SKM-1 treated with dmso at 0.1 percent for 144 hours (cell line): ENCODE measurements around the gene CDPF1.

Experiments used
- DNase-seq: peaks from one replicate; lab custom pipeline; 2025; ENCODE audit not compliant: unreplicated experiment; lab: John Stamatoyannopoulos, UW

CDPF1 gene, protein sequence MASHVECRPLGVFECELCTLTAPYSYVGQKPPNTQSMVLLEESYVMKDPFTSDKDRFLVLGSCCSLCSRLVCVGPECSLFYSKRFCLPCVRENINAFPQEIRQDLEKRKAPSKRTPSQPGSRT

DNA sequence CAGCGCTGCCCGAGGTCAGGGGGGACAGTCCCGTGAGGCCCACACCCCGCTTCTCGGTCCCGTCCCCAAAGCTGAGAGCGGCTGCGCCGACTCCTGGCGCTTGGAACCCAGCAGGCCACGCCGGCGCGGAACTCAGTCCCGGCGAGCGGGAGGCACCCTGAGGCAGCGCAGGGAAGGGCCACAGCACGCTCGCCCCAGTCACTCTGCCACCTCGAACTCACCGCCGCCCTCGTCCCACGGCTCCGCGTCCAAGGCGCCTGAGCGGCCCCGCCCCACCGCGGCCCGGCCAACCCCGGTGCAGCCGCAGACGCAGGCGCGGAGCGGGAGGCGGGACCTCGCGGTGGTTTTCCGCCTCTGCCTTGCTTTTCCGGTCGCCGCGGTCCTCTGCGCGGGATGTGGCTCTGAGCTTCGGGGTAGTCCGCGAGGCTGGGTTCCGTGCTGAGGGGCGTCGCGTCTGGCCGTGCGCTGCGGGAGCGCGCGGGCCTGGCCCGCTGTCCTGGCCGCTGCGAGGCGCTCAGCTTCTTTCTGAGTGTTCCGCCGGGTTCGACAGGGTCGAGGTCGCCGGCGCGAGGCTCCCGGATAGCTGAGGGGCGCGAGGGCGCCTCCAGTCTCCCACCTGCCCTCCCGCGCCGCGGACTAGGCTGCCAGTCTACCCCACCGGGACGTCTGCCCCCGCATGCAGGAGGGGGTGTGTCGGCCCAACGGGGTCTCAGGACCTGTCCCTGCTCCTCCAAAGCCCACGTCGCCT, at the start of gene CDPF1:
CDPF1 (minus strand) TSS at position 259 of the 748 bp plus-strand sequence. CDS start 2,009 bp downstream, outside the sequence.
- DNase-seq, result peak; percentile 85

DNA sequence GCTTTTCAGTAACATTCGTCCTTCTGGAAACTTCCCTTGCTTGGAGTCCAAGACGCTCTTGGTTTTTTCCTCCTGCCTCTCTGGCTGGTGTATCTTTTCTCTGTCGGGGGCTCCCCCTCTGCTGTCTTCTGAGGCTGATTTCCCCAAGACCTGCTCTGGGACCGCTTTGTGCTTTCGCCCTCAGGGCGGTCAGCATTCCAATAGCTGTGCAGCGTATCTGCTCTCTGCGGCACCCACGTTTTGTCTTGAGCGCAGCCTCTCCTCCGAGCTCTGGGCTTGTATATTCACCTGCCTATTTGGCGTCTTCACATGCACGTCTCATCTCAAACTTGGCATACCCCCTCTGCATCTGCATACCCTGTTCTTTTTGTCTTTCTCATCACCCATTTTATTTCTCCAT, 49.0 kb upstream of the CDPF1 start:
- DNase-seq, result no peak

DNA sequence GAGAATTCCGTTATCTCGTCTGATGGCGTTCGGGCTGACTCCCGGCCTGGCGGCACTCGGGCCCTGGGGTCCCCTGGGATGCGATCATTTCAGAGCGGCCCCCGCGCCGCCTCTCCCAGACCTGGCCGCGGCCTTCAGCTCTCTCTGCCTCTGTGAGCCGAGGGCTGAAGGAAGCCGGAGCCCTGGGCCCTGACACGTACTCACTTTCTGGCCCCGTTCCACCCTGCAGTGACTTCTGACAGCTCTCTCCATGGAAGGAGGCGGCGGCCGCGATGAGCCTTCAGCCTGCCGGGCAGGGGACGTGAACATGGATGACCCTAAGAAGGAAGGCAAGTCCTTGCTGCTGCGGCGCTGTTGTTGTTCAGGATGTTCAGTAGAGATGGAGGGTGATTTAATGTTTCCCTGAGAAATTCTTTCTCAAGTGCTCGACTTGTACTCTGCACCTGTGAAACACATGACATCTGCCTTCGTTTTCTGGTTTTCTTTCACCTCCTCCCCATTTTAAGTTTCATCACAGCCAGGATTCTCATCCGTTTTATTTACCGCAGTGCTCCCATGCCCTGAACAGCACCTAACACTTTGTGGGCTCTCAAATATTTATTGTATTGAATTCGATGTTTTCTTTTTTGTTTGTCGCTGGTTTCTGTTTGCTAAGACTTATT, 47.2 kb upstream of the CDPF1 start:
- DNase-seq, result no peak

DNA sequence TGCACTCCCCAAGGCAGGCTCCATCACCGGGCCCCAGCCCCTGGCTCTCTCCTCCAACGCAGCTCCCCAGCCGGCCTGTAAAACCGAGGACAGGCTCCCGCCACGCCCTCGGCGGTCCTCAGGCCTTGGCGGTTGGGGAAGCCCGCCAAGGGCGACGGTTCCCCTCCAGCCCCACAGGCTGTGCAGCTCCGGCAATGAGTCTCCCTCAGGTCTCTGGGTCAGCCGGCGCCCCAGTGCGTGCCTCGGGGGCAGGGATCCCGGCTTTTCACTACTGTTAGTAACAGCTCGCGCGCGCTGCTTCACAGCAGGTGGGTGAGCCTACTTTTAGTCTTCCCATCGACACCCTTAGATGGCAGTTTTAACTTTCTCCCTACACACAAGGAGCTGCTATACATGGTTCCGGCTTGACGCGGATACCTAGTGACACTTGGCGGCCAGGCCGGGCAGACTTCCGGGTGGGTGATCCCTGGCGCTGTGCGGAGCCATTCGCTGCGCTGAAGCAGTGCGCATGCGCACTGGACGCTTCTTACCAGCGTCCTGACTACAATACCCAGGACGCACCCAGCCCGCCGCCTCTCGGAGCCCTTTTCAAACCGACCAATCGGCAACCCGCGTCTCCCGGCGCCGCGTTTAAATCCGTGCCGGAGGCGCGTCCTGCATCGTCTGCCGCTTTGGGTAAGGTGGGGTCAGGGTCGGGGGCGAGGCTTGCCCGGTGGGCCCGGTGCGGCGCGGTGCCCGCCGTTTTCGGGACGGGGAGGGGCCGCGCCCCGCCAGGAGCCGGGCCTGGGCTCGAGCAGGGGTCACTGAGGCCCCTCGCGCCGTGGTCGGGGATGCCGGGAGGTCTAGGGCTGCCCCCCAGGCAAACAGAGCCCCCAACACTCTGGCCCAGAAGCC, 46.4 kb upstream of the CDPF1 start, which contains the start of gene GTSE1:
GTSE1 (plus strand) TSS at position 614 of the 894 bp plus-strand sequence. CDS start 531 bp downstream, outside the sequence.
- peak; percentile 97 for DNase-seq

DNA sequence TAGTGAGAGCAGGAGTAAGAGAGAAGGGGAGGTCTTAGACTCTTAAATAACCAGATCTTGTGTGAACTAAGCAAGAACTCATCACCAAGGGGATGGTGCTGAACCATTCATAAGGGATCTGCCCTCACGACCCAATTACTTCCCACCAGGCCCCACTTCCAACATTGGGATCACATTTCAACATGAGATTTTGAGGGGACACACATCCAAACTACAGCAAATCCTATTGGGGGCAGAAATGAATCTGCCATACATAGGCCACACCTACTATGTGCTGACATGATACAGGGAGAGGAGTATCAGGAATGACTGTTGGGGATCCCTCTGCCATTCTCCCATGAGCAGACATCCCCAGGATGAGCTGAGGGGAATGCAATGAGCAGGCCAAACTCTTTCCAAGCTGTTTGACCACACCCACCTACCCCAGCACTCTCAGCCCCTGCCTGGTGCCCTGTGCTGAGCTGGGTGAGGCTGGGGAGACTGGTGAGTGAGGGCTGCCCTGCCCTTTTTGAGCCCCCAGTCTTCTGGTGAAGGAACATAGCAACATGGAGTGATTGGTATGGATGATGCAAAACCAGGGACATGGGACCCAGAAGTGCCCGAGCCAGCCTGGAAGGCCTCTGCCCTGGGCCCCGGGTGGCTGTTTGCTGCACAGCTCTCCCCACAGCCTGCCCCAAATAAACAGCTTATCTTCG, 45.3 kb upstream of the CDPF1 start:
- no peak for DNase-seq

DNA sequence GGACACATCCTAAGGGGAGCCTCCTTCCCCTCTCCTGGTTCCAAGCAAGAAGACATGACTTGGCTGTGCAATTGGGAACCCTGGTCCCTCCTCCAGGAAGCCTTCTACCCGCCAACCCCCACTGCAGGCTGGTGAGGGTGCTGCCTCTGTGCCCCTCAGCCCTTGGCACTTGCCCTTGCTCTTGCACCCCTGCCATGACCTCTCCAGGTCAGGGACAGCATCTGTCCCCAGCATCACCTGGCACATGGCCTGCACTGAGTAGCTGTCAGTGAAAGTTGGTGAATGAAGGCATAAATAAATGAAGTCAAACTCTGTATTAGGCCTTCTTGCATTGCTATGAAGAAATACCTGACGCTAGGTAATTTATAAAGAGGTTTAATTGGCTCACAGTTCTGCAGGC, 44.7 kb upstream of the CDPF1 start:
- no peak for DNase-seq

DNA sequence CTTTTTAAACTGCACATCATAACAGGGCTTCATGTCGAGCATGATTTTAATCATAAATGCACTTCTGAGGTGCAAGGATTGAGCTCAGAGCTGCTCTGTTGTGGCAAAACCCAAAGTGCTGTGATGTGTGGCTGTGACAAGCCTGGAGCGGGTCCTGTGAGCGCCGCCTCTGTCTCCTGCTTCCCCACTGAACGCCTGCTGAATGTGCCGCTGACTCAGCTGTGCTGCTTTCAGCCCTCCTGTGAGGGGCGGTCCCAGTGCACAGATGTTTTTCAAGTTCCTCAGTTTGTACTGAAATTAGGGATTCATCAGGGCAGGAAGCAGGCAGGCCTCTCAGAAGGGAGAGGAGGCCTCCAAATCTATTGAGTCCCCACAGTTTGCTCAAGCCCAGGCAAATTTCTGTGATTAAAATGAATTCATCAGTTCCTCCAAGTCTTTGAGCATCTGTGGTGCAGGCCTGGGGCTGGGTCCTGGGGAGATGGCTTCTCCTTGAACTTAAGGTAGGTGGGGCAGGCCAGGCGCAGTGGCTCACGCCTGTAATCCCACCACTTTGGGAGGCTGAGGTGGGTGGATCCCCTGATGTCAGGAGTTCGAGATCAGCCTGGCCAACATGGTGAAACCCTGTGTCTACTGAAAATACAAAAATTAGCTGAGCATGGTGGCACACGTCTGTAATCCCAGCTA, 43.6 kb upstream of the CDPF1 start:
- no peak for DNase-seq

DNA sequence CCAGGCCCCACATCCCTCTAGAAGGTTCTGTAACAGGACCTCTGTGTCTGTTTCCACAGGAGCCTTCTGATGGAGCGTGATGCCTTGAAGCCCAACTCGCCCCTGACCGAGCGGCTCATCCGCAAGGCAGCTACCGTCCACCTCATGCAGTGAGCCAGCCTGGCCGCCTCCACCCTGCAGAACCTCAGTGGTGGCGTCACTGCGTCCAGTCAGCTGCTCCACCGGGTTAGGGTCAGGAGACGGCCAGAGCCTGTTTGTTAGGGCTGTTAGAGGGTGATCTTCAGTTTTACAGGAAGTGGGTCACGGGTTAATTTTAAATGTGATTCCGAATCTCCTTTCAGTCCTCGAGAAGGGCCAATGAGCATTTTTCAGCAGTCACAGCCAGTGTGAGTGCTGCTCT, 42.6 kb upstream of the CDPF1 start:
- no peak for DNase-seq

DNA sequence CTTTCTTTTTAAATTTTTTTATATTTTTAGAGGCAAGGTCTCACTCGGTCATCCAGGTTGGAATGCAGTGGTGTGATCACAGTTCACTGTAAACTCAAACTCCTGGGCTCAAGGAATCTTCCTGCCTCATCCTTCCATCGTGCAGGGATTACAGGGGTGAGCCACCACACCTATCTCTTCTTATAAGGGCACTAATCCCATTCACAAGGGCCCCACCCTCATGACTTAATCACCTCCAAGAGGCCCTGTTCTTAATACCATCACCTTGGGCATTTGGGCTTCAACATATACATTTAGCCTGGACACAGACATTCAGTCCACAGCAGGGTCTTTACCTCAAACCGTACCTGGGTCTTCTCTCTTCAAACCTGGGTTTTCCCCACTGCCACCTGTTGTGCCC, 42.1 kb upstream of the CDPF1 start:
- no peak for DNase-seq

DNA sequence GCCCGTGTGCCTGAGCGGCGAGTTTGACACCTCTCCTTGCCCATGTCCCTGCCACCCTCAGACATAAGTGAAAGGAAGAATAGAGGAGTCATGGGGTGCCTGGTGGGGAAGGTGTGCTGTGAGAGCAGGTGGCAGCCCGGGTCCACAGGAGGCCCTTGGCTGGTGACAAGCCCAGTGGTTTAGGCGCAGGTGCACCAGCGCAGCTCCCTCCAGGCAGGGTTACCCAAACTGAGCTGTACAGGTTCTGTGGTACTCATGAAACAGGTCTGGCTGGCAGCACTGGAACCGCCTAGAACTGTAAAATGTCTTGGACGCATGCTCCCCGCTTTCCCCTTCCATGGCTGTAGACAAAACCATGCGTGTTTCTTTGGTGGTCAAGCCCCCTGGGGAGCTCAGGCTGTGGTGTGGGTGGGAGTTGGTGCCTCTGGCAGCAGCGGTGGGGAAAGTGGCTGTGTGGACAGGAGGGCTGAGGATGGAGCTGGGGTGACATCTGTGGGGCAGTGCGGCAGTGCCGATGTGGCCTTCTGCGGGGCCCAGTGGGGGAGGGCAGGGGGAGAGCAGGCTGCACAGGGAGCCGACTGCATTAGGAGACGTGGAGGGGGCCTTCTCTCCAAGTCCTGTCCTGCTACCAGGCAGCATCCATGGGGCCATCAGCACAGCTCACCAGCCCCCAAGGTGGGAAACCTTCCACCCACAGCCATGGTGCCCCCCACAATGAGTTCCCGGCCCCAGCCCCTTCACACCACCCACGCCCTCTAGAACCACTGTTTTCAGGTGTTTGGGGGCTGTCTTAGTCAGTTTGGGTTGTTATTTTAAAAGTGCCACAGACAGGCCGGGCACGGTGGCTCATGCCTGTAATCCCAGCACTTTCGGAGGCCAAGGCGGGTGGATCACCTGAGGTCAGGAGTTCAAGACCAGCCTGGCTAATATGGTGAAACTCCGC, 41.0 kb upstream of the CDPF1 start:
- DNase-seq, result no peak

DNA sequence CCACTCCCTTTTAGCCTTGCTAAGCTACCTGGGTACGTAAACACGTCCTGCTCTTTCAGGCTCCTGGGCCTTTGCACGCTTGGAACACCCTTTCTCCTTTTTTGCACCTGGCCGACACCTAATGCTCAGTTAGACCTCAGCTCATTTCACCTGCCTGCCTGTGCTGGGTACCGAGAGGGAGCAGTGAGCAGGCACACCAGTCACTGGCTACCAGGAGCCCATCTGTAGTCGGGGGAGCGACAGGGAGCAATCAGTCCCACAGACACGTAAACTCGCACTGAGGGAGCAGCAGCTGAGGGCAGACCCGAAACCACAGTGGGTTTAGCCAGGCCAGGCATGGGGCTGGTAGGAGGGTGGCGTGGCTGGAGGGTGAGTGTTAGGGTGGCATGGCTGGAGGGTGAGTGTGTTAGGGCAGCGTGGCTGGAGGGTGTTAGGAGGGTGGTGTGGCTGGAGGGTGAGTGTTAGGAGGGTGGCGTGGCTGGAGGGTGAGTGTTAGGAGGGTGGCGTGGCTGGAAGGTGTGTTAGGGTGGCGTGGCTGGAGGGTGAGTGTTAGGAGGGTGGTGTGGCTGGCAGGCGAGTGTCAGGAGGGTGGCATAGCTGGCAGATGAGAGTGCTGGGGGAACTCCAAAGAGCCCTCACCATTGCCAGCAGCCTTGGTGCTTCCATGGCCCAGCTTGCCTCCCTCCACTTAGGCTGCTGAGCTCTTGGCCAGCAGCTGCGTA, 40.2 kb upstream of the CDPF1 start:
- no peak for DNase-seq

DNA sequence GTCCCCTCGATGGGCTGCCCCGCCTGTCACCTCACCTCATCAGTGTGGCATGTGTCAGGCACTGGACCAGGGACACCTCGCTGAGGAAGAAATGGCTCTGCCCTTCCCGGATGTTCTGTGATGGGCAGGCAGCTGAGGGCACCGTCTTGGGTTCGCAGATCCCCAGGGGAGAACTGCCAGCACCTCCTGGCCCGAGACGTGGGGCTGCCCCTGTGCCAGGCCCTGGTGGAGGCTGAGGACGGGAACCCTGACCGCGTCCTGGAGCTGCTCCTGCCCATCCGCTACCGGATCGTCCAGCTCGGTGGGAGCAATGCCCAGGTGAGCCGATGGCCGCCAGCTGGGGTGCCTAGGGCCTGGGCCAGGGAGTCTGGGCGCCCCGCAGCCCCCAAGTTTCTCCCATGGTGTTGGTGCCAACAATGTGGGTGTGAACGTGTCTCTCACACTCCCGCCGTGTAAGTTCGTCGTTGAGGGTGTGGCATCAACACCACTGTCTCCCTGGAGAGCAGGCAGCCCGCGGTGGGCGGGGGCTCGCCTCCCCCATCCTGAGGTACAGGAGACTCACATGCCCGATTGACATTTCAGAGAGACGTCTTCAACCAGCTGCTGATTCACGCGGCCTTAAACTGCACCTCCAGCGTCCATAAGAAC, 39.3 kb upstream of the CDPF1 start:
- no peak for DNase-seq

DNA sequence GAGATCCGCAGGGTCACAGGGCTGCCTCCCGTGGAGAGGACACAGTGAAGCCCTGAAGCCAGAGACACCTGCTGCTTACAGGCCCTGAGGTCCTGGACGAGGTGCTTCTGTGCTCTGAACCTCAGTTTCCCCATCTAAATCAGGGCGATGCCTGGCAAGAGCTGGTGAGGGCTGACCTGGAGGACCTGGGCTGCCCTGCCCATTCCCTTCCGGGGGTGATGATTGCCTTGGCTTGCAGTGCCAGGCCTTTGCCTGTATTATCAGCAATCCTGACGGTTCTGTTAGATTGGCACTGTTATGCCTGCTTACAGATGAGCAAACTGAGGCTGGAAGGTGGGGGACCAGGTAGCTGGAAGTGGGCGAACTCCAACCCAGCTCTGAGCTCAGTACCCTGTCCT, 38.8 kb upstream of the CDPF1 start:
- no peak for DNase-seq

DNA sequence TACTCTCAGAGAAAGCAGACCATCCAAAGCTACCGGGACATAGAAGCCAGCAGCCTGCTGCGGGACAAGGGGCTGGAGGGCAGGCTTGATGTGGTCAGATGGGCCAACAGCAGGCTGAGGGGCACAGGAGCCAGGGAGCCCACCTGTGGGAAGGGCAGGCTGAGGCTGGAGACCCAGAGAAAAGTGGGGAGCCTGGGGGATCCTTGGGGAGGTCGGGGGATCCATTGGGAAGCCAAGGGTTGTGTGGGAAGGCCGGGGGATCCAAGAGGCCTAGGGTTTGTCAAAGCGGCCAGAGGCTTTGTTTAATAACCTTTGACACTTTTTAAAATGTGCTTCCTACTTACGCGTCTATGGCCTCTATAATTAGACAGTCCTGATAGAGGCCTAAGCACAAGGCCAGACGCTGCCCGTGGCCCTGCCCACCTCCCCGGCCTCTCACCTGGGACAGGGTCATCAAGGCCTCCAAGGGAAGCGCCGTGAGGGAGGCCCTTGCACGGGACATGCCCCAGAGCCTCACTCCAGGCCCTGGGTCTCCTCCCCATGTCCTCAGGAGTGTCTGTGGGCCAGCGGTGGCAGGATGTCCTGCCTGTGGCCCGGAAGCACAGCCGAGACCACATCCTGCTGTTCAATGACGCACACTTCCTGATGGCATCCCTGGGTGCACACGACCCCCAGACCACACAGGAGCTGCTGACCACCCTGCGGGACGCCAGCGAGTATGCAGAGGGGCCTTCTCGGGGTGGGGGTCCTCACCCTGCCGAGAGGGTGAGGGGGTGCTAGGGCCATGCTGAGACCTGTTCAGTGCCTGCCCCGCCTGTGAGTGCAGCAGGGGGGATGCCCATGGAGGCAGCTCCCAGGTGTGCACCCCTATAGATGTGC, 38.0 kb upstream of the CDPF1 start:
- no peak for DNase-seq

DNA sequence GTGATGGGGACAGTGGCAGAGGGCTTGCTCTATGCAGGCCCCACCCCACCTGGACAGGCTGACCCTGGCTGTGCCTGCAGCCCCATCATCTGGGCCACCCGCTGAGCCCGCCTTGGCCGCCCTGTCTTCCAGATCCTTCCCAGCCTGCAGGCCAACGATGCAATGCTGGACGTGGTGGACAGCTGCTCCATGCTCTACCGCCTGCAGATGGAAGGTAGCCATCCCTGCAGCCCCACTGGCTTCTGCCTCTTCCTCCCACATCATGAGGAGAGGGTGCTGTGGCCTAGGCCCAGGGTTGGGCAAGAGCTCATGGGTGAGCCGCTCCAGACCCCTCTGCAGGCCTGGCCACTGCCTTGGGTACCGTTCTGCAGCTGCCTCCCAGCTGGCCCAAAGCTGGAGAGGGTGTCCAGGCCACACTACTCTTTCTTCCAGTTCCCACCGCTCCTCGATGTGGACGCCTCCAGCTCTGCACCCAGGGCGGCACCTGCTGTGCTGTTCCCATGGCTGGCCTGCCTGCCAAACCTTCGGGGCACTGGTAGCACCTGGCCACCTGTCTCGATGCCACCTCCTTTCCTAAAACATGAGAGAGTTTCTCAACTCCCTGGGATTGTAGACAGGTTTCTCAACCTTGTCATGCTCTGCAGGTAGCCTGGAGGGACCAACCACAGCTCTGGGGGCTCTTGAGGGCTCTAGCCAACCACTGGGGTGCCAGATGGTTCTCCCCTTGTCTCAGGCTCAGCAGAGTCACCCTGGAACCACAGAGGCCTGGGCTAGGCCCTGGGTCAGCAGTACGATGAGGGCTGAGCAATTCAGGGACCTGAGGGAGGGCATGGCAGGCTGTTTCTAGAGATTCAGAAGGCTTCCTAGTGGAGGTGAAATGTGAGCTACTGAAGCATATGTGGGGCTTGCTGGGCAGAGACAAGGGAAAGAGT, 37.1 kb upstream of the CDPF1 start:
- no peak for DNase-seq

DNA sequence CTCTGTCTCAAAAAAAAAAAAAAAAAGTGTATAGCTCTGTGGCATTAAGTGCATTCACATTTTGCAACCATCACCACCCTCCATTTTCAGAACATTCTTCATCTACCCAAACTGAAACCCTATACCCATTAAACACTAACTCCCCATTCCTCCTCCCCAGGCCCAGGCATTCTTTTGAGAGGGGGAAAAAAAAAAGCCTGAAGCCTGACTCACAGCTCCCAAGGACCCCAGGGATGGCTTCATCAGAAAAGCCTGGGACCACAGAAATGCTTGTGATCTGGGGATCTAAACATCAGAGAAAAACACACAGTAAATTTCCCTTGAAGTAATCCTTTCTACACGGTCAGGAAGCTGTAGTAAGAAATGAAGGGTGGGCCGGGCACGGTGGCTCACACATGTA, 35.9 kb upstream of the CDPF1 start:
- DNase-seq, result no peak
